Loucy (cell line): ENCODE data around the gene DNPEP.

Experiments
- H2AFZ ChIP-seq: fragments of 200-600 bp; sonication (generic); 2 replicates; pipeline ENCODE4 v1.6.0; 2016; ENCODE audit warnings: antibody characterized with exemption, mild to moderate bottlenecking, low read length, moderate library complexity
- H3F3A ChIP-seq: fragments of 200-600 bp; 2 replicates; pipeline ENCODE4 v1.6.0; 2016; ENCODE audit warnings: antibody characterized with exemption, low read depth, mild to moderate bottlenecking
- H3K27me3 ChIP-seq: fragments of 200-600 bp; sonication (generic); 2 replicates; pipeline ENCODE4 v1.6.1; 2014; ENCODE audit warnings: low read length, mild to moderate bottlenecking; ENCODE audit not compliant: insufficient read depth, poor library complexity, severe bottlenecking
- H3K36me3 ChIP-seq: fragments of 200-600 bp; sonication (generic); 2 replicates; pipeline ENCODE4 v1.6.1; 2016; ENCODE audit warnings: low read length; ENCODE audit not compliant: insufficient read depth
- H3K4me1 ChIP-seq: fragments of 200-600 bp; sonication (generic); 2 replicates; pipeline ENCODE4 v1.5.1; 2014; ENCODE audit warnings: low read length, mild to moderate bottlenecking; ENCODE audit not compliant: insufficient read depth, poor library complexity, severe bottlenecking
- H3K4me2 ChIP-seq: fragments of 200-600 bp; sonication (generic); 2 replicates; pipeline ENCODE4 v1.6.0; 2014; ENCODE audit warnings: antibody characterized with exemption, low read length, low read depth, mild to moderate bottlenecking; ENCODE audit not compliant: poor library complexity, severe bottlenecking
- H3K4me3 ChIP-seq: fragments of 200-600 bp; sonication (generic); 2 replicates; pipeline ENCODE4 v1.5.1; 2014; ENCODE audit warnings: low read length, mild to moderate bottlenecking, mixed read lengths; ENCODE audit not compliant: poor library complexity, severe bottlenecking
- H3K79me2 ChIP-seq: fragments of 200-600 bp; sonication (generic); 2 replicates; pipeline ENCODE4 v1.6.1; 2014; ENCODE audit warnings: low read length; ENCODE audit not compliant: insufficient read depth
- H3K9ac ChIP-seq: fragments of 200-600 bp; sonication (generic); 2 replicates; pipeline ENCODE4 v1.6.0; 2014; ENCODE audit warnings: mild to moderate bottlenecking, low read depth, low read length, moderate library complexity; ENCODE audit not compliant: poor library complexity, severe bottlenecking
- H3K9me2 ChIP-seq: fragments of 200-600 bp; sonication (generic); replicated peaks from 2 replicates; pipeline ENCODE4 v1.6.1; 2016; ENCODE audit warnings: low read depth, low read length, mixed read lengths
- H3K9me3 ChIP-seq: fragments of 200-600 bp; sonication (generic); 2 replicates; pipeline ENCODE4 v1.6.1; 2014; ENCODE audit warnings: mild to moderate bottlenecking, antibody characterized with exemption, low read length, low read depth; ENCODE audit not compliant: insufficient read depth
- H4K20me1 ChIP-seq: fragments of 200-600 bp; sonication (generic); 2 replicates; pipeline ENCODE4 v1.6.0; 2014; ENCODE audit warnings: antibody characterized with exemption, low read length, mild to moderate bottlenecking; ENCODE audit not compliant: insufficient read depth, poor library complexity, severe bottlenecking
- CTCF ChIP-seq: fragments of 200-600 bp; sonication (generic); conservative IDR thresholded peaks from 2 replicates; pipeline ENCODE4 v1.5.1; 2014; ENCODE audit warnings: mild to moderate bottlenecking, antibody characterized with exemption, low read length
- EZH2phosphoT487 ChIP-seq: fragments of 200-600 bp; IDR thresholded peaks from 2 replicates; pipeline ENCODE4 v1.6.1; 2018; ENCODE audit warnings: antibody characterized with exemption, mild to moderate bottlenecking, moderate library complexity, borderline replicate concordance

DNPEP gene

GRCh38 chr2:219384859-219385258, 2.9 kb downstream of the DNPEP start:
- Histone ChIP-seq H3K27me3 (no peaks in the 10 kb centered on the region), H3K4me1 (peaks cover 18% of the 10 kb centered on the region), H3K4me3 (no peak overlapping the region), H3F3A (no peaks in the 10 kb centered on the region), H3K79me2 (peaks cover 23% of the 10 kb centered on the region), H4K20me1 (peaks cover 10% of the 10 kb centered on the region), H3K9me2 (no peaks in the 10 kb centered on the region), H3K9ac (no peak overlapping the region), H2AFZ (no peak overlapping the region), H3K9me3 (no peaks in the 10 kb centered on the region), H3K36me3 (peaks cover 16% of the 10 kb centered on the region; the same call in 1 of the 2 replicates), H3K4me2 (no peak overlapping the region)
- TF ChIP-seq CTCF (no peak), EZH2phosphoT487 (no peak)

GRCh38 chr2:219384083-219384713, 3.5 kb downstream of the DNPEP start:
- peak; percentile 37 for TF ChIP-seq CTCF
- TF ChIP-seq EZH2phosphoT487 = no peak
- no peak overlapping the region for H3K4me3 ChIP-seq
- H2AFZ ChIP-seq = no peak overlapping the region
- H3K9me2 ChIP-seq = no peaks in the 10 kb centered on the region
- peaks cover 18% of the 10 kb centered on the region for H3K4me1 ChIP-seq
- no peaks in the 10 kb centered on the region for H3K9me3 ChIP-seq
- no peak overlapping the region for H3K4me2 ChIP-seq
- H3K9ac ChIP-seq = no peak overlapping the region
- H4K20me1 ChIP-seq = peaks cover 10% of the 10 kb centered on the region
- peaks cover 23% of the 10 kb centered on the region for H3K79me2 ChIP-seq
- peaks cover 16% of the 10 kb centered on the region; the same call in 1 of the 2 replicates for H3K36me3 ChIP-seq
- no peaks in the 10 kb centered on the region for H3K27me3 ChIP-seq
- no peaks in the 10 kb centered on the region for H3F3A ChIP-seq

- Histone ChIP-seq H4K20me1 (peaks cover 3% of the 10 kb centered on the region), H3K4me2 (no peak overlapping the region), H3K4me1 (peaks cover 4% of the 10 kb centered on the region), H3K4me3 (no peak overlapping the region), H3K9me2 (no peaks in the 10 kb centered on the region), H3F3A (no peaks in the 10 kb centered on the region), H3K79me2 (peaks cover 14% of the 10 kb centered on the region; the same call in 1 of the 2 replicates), H3K36me3 (peaks cover 16% of the 10 kb centered on the region; the same call in 1 of the 2 replicates), H2AFZ (no peak overlapping the region), H3K27me3 (no peaks in the 10 kb centered on the region), H3K9me3 (no peaks in the 10 kb centered on the region), H3K9ac (no peak overlapping the region)
- TF ChIP-seq EZH2phosphoT487 (no peak), CTCF (no peak)
Observed at GRCh38 chr2:219381448-219381847, 6.3 kb downstream of the DNPEP start.
